ENCODE measurements around the gene FGF4.

FGF4 gene

DNA sequence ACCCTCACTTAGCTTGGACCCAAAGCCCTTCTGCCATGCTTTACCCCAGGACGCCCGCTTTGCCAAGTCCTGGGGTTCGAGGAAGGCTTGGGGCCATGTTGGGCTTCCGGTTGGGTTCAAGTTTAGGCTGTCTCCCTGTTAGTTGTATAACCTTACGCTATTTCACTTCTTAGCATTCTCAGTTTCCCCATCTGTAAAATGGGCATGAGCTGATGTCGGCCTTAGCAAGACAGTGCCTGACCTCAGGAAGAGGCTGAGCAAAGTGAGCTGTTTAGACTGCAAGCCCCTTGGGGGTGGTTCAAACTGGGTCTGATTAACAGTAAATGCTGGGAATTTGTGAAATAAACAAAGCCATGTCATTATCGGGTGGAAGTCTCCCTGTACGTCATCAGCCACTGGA is 3.2 kb upstream of the FGF4 start:
- Histone ChIP-seq H3K9me2 (replicated peaks; ENCODE audit: low read depth, low read length) (no peaks in the 10 kb centered on the region), H3K27me3 (ENCODE audit: insufficient read depth, low read length, poor library complexity, severe bottlenecking) (no peaks in the 10 kb centered on the region), H3K4me3 (ENCODE audit: low read length, poor library complexity, severe bottlenecking) (no peak overlapping the region), H2AFZ (ENCODE audit: low read length) (no peak overlapping the region), H3K79me2 (ENCODE audit: insufficient read depth, low read length) (no peaks in the 10 kb centered on the region), H3K36me3 (ENCODE audit: insufficient read depth, low read length) (no peaks in the 10 kb centered on the region), H3F3A (ENCODE audit: low read depth) (no peaks in the 10 kb centered on the region), H4K20me1 (ENCODE audit: insufficient read depth, low read length, poor library complexity, severe bottlenecking) (no peaks in the 10 kb centered on the region), H3K4me1 (ENCODE audit: insufficient read depth, low read length, poor library complexity, severe bottlenecking) (no peaks in the 10 kb centered on the region), H3K9me3 (ENCODE audit: insufficient read depth, low read depth, low read length) (no peaks in the 10 kb centered on the region), H3K9ac (ENCODE audit: low read depth, low read length, poor library complexity, severe bottlenecking) (no peak overlapping the region), H3K4me2 (ENCODE audit: low read depth, low read length, poor library complexity, severe bottlenecking) (no peak overlapping the region)
- TF ChIP-seq, protein P1, sequence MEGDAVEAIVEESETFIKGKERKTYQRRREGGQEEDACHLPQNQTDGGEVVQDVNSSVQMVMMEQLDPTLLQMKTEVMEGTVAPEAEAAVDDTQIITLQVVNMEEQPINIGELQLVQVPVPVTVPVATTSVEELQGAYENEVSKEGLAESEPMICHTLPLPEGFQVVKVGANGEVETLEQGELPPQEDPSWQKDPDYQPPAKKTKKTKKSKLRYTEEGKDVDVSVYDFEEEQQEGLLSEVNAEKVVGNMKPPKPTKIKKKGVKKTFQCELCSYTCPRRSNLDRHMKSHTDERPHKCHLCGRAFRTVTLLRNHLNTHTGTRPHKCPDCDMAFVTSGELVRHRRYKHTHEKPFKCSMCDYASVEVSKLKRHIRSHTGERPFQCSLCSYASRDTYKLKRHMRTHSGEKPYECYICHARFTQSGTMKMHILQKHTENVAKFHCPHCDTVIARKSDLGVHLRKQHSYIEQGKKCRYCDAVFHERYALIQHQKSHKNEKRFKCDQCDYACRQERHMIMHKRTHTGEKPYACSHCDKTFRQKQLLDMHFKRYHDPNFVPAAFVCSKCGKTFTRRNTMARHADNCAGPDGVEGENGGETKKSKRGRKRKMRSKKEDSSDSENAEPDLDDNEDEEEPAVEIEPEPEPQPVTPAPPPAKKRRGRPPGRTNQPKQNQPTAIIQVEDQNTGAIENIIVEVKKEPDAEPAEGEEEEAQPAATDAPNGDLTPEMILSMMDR (conservative IDR thresholded peaks at IDR 0.05; ENCODE audit: low read length), result no peak
- no peak for TF ChIP-seq EZH2phosphoT487 (IDR thresholded peaks at IDR 0.05; ENCODE audit: borderline replicate concordance)

DNA sequence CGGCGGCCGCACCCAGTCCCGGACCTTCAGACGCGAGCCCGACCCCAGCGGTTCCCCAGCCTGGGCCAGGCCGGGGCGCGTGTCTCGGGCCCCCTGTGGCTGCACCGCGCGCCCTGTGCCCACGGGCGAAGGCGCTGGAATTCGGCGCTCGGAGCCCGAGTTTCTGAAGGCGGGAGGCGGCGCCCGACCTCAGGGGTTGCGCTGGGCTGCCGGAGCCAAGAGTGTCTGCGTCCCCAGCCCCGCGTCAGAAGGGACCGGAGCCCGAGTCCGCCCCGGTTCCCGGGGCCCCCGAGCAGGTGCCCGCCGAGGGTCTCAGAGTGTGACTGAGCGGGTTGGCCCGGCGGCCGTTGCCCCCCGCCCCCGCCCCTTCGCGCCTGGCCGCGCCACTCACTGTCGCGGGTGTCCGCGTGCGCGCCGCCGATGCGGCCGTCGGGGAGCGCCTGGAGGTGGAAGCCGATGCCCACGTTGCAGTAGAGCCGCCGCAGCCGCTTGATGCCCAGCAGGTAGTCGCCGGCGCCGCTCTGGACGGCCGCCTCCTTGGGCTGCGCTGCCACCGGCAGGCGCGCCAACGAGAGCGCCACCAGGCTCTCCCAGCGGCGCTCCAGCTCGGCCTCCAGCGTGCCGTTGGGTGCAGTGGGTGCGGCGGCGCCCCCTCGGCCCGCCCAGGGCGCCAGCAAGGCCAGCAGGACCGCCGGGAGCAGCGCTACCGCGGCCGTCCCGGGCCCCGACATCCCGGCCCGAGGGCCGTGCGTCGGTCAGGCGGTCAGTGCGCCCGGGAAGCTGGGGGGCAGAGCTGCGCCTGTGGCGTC is 583 bp downstream of the FGF4 start:
- Histone ChIP-seq H3K9me2 (replicated peaks; ENCODE audit: low read depth, low read length) (no peaks in the 10 kb centered on the region), H3K9ac (ENCODE audit: low read depth, low read length, poor library complexity, severe bottlenecking) (no peak overlapping the region), H3K27me3 (ENCODE audit: insufficient read depth, low read length, poor library complexity, severe bottlenecking) (no peaks in the 10 kb centered on the region)

DNA sequence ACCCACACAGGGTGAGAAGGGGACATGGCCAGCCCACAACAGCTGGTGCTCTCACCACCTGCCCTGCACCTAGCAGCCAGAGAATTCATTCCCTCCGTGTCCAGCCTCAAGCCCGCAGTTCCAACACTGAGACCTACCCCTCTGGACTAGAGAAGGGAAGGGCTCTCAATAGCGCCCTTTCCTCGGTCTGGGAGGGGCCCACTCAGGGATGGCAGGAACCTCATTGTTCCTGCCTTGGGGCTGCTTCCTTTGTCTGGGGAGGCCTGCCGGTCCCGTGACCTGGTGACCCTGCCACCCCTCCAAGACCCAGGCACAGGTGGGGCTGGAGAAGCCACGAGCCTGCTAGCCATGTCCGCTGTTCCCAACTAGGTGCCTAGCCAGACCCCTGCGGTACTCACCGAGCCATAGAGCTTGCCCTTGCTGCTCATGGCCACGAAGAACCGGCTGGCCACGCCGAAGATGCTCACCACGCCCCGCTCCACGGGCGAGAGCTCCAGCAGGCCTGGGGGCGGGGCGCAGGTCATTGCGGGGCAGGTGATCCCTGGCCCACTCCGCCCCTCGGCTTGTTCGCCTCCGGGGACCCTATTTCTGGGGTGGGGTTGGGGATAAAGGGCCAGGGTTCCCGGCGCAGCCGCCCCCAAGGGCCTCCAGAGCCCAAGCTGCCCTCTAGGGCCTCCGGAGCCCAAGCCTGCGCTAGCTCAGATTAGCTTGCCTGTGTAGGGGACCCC is 1.4 kb downstream of the FGF4 start:
- H3K4me3 ChIP-seq (ENCODE audit: low read length, poor library complexity, severe bottlenecking), result no peak overlapping the region
- H3K4me1 ChIP-seq (ENCODE audit: insufficient read depth, low read length, poor library complexity, severe bottlenecking), result no peaks in the 10 kb centered on the region
- no peaks in the 10 kb centered on the region for H3K9me3 ChIP-seq (ENCODE audit: insufficient read depth, low read depth, low read length)
- no peak for TF ChIP-seq EZH2phosphoT487 (IDR thresholded peaks at IDR 0.05; ENCODE audit: borderline replicate concordance)
- H3K9ac ChIP-seq (ENCODE audit: low read depth, low read length, poor library complexity, severe bottlenecking), result no peak overlapping the region
- no peaks in the 10 kb centered on the region for H3K9me2 ChIP-seq (replicated peaks; ENCODE audit: low read depth, low read length)
- H2AFZ ChIP-seq (ENCODE audit: low read length), result no peak overlapping the region
- no peaks in the 10 kb centered on the region for H3F3A ChIP-seq (ENCODE audit: low read depth)
- H3K36me3 ChIP-seq (ENCODE audit: insufficient read depth, low read length), result no peaks in the 10 kb centered on the region
- no peak overlapping the region for H3K4me2 ChIP-seq (ENCODE audit: low read depth, low read length, poor library complexity, severe bottlenecking)
- no peaks in the 10 kb centered on the region for H3K27me3 ChIP-seq (ENCODE audit: insufficient read depth, low read length, poor library complexity, severe bottlenecking)
- no peaks in the 10 kb centered on the region for H4K20me1 ChIP-seq (ENCODE audit: insufficient read depth, low read length, poor library complexity, severe bottlenecking)
- no peaks in the 10 kb centered on the region for H3K79me2 ChIP-seq (ENCODE audit: insufficient read depth, low read length)

More for the DNA sequence above, 583 bp downstream of the FGF4 start:
- H3K36me3 ChIP-seq (ENCODE audit: insufficient read depth, low read length), result no peaks in the 10 kb centered on the region
- no peaks in the 10 kb centered on the region for H3K79me2 ChIP-seq (ENCODE audit: insufficient read depth, low read length)
- H3K4me1 ChIP-seq (ENCODE audit: insufficient read depth, low read length, poor library complexity, severe bottlenecking), result no peaks in the 10 kb centered on the region
- H3K4me2 ChIP-seq (ENCODE audit: low read depth, low read length, poor library complexity, severe bottlenecking), result no peak overlapping the region
- no peaks in the 10 kb centered on the region for H3K9me3 ChIP-seq (ENCODE audit: insufficient read depth, low read depth, low read length)
- no peak overlapping the region for H3K4me3 ChIP-seq (ENCODE audit: low read length, poor library complexity, severe bottlenecking)
- H2AFZ ChIP-seq (ENCODE audit: low read length), result no peak overlapping the region
- H4K20me1 ChIP-seq (ENCODE audit: insufficient read depth, low read length, poor library complexity, severe bottlenecking), result no peaks in the 10 kb centered on the region
- no peaks in the 10 kb centered on the region for H3F3A ChIP-seq (ENCODE audit: low read depth)
- TF ChIP-seq, protein P1 (conservative IDR thresholded peaks at IDR 0.05; ENCODE audit: low read length), result no peak
- TF ChIP-seq EZH2phosphoT487 (IDR thresholded peaks at IDR 0.05; ENCODE audit: borderline replicate concordance), result no peak

Measured in Loucy (cell line).